Left forelimb (tissue), 1 donor: ENCODE results near the gene NHLH2.

Experiments used
- DNase-seq: peaks from one replicate; pipeline ENCODE4 v3.0.0-alpha.2; 2018; ENCODE audit warnings: low spot score

Gene NHLH2

GRCh38 chr1:115837740-115838421, 3.0 kb downstream of the NHLH2 start:
- DNase-seq, result peak; percentile 62

GRCh38 chr1:115837341-115837739, 3.6 kb downstream of the NHLH2 start:
- no peak for DNase-seq

- DNase-seq, result no peak
Observed at GRCh38 chr1:115833856-115834255, 7.1 kb downstream of the NHLH2 start.

GRCh38 chr1:115832651-115833050, 8.3 kb downstream of the NHLH2 start:
- DNase-seq, result no peak

- no peak for DNase-seq
Observed at GRCh38 chr1:115830963-115831362, 10.0 kb downstream of the NHLH2 start.

GRCh38 chr1:115829947-115830346, 11.0 kb downstream of the NHLH2 start:
- DNase-seq, result no peak

GRCh38 chr1:115829023-115829674, 11.8 kb downstream of the NHLH2 start:
- no peak for DNase-seq

- DNase-seq, result peak; percentile 66
Observed at GRCh38 chr1:115828101-115829022, 12.6 kb downstream of the NHLH2 start.

- no peak for DNase-seq
Observed at GRCh38 chr1:115827452-115828044, 13.4 kb downstream of the NHLH2 start.

GRCh38 chr1:115826628-115827027, 14.3 kb downstream of the NHLH2 start:
- DNase-seq, result no peak

GRCh38 chr1:115822117-115822516, 18.8 kb downstream of the NHLH2 start:
- DNase-seq, result no peak

GRCh38 chr1:115815694-115816093, 25.2 kb downstream of the NHLH2 start:
- no peak for DNase-seq

GRCh38 chr1:115814685-115815398, 26.1 kb downstream of the NHLH2 start:
- no peak for DNase-seq

- no peak for DNase-seq
Observed at GRCh38 chr1:115813727-115814126, 27.2 kb downstream of the NHLH2 start.

- DNase-seq, result no peak
Observed at GRCh38 chr1:115811140-115811828, 29.6 kb downstream of the NHLH2 start.

GRCh38 chr1:115810609-115811008, 30.3 kb downstream of the NHLH2 start:
- DNase-seq, result no peak

GRCh38 chr1:115809847-115810246, 31.1 kb downstream of the NHLH2 start:
- no peak for DNase-seq

- DNase-seq, result no peak
Observed at GRCh38 chr1:115809076-115809475, 31.9 kb downstream of the NHLH2 start.

- no peak for DNase-seq
Observed at GRCh38 chr1:115807723-115808122, 33.2 kb downstream of the NHLH2 start.

- DNase-seq, result no peak
Observed at GRCh38 chr1:115805597-115805996, 35.3 kb downstream of the NHLH2 start.

GRCh38 chr1:115802416-115802815, 38.5 kb downstream of the NHLH2 start:
- no peak for DNase-seq
